Esophagus (tissue), 2 donors: Measurements from ENCODE around the gene CD19. TPM values are rescaled to one million over a fixed set of nuclear protein-coding genes. Genes with fewer than 3 reads are reported as not detected.

ENCODE experiments used
- H3K27ac ChIP-seq, 2 donors: one replicate each; pipeline ENCODE4 v1.5.1; 2013; ENCODE audit warnings: low read depth in 2 of 2, mild to moderate bottlenecking in 2 of 2, inconsistent platforms in 1 of 2, low read length in 1 of 2, moderate library complexity in 1 of 2
- H3K27me3 ChIP-seq, 2 donors: one replicate each; pipeline ENCODE4 v1.6.1; 2013; ENCODE audit warnings: low read length in 2 of 2, control low read depth in 1 of 2, mild to moderate bottlenecking in 1 of 2; ENCODE audit not compliant: insufficient read depth in 2 of 2, control insufficient read depth in 1 of 2
- H3K36me3 ChIP-seq, 2 donors: one replicate each; pipeline ENCODE4 v1.6.1; 2013; ENCODE audit warnings: low read length in 1 of 2; ENCODE audit not compliant: control insufficient read depth in 2 of 2, insufficient read depth in 2 of 2
- H3K4me1 ChIP-seq, 2 donors: one replicate each; pipeline ENCODE4 v1.6.1; 2013; ENCODE audit warnings: low read length in 1 of 2; ENCODE audit not compliant: control insufficient read depth in 2 of 2, insufficient read depth in 2 of 2
- H3K4me3 ChIP-seq, 2 donors: one replicate each; pipeline ENCODE4 v1.5.1; 2013; ENCODE audit warnings: low read length in 2 of 2, mild to moderate bottlenecking in 2 of 2, low read depth in 1 of 2, moderate library complexity in 1 of 2
- H3K9me3 ChIP-seq, 2 donors: one replicate each; pipeline ENCODE4 v1.6.1; 2013; ENCODE audit warnings: mild to moderate bottlenecking in 2 of 2, low read depth in 1 of 2, low read length in 1 of 2, moderate library complexity in 1 of 2; ENCODE audit not compliant: control insufficient read depth in 2 of 2, insufficient read depth in 1 of 2
- WGBS, 2 donors: extraction: QIAGEN DNeasy Blood & Tissue Kit; methylation state at CpG; one replicate each; pipeline ENCODE4 v1.1.7; 2013; 5-methylcytosine and 5-hydroxymethylcytosine counted together
- polyA plus RNA-seq, 2 donors: library from polyadenylated mRNA; stranded (reverse); fragments of 200-250 nt; gene quantifications; one replicate each; pipeline ENCODE4 v1.2.3, GENCODE V29; 2013
- donor health status: healthy with polysubstance abuse.
- donor health status: Bipolar disorder and iron deficiency.

CD19 gene
- polyA plus RNA-seq, 2 donors: 0.22 to 0.41 TPM

GRCh38 chr16:28897826-28898225 lies 33.9 kb upstream of the CD19 start:
- no peaks in the 10 kb centered on the region for H3K4me1 ChIP-seq
- H3K4me3 ChIP-seq: no peak overlapping the region
- no peaks in the 10 kb centered on the region for H3K27me3 ChIP-seq
- no peaks in the 10 kb centered on the region for H3K9me3 ChIP-seq
- H3K36me3 ChIP-seq: no peaks in the 10 kb centered on the region
- 80 to 81% methylated on average over 4 of the region's 4 CpGs for WGBS, 2 donors
- no peak overlapping the region for H3K27ac ChIP-seq

- Histone ChIP-seq H3K9me3 (no peaks in the 10 kb centered on the region), H3K4me1 (no peaks in the 10 kb centered on the region), H3K27ac (no peak overlapping the region), H3K36me3 (no peaks in the 10 kb centered on the region), H3K4me3 (no peak overlapping the region), H3K27me3 (no peaks in the 10 kb centered on the region)
- WGBS, 2 donors: 84 to 86% methylated on average over 15 of the region's 15 CpGs
These were observed 33.5 kb upstream of the CD19 start for GRCh38 chr16:28898266-28898665.

GRCh38 chr16:28898942-28899341 lies 32.8 kb upstream of the CD19 start:
- WGBS, 2 donors: 85% methylated on average over 4 of the region's 4 CpGs
- Histone ChIP-seq H3K4me1 (no peaks in the 10 kb centered on the region), H3K27me3 (no peaks in the 10 kb centered on the region), H3K9me3 (no peaks in the 10 kb centered on the region), H3K4me3 (no peak overlapping the region), H3K36me3 (no peaks in the 10 kb centered on the region), H3K27ac (no peak overlapping the region)

DNA sequence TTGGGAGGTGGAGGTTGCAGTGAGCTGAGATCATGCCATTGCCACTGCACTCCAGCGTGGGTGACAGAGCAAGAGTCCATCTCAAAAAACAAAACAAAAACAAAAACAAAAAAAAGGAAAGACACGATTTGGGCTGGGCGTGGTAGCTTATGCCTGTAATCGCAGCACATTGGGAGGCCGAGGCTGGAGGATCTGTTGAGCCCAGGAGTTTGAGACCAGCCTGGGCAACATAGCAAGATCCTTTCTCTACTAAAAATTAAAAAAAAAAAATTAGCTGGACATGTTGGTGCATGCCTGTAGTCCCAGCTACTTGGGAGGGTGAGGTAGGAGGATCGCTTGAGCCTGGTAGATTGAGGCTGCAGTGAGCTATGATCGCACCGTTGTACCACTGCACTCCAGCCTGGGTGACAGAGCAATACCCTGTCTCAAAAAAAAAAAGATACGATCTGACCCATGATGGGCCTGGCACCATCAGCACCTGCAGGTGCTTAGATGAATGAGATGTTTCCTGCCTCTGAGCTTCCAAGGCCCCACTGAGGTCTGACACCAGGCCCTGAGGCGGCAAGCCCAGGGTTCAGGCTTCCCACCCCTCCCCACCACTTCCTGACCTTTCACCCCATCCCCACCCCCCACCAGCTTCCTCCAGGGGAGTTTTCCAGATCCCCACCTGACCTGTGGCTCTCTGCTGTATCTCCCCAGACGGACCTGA lies 31.7 kb upstream of the CD19 start:
- 85 to 91% methylated on average over 11 of the region's 11 CpGs for WGBS, 2 donors

DNA sequence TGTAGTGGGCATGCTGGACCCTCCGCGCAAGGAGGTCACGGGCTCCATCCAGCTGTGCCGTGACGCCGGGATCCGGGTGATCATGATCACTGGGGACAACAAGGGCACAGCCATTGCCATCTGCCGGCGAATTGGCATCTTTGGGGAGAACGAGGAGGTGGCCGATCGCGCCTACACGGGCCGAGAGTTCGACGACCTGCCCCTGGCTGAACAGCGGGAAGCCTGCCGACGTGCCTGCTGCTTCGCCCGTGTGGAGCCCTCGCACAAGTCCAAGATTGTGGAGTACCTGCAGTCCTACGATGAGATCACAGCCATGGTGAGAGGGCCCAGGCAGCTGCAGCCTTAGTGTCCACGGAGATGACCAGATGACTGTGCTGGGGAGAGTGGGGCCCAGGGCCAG lies 31.2 kb upstream of the CD19 start:
- Histone ChIP-seq H3K36me3 (peaks cover 0 to 5% of the 10 kb centered on the region in 2 donors), H3K27ac (no peak overlapping the region), H3K4me3 (no peak overlapping the region), H3K9me3 (no peaks in the 10 kb centered on the region), H3K27me3 (no peaks in the 10 kb centered on the region), H3K4me1 (no peaks in the 10 kb centered on the region)
- WGBS, 2 donors: 91 to 94% methylated on average over 25 of the region's 25 CpGs

More for the DNA sequence above, 31.7 kb upstream of the CD19 start:
- Histone ChIP-seq H3K27me3 (no peaks in the 10 kb centered on the region), H3K4me1 (no peaks in the 10 kb centered on the region), H3K36me3 (peaks cover 0 to 3% of the 10 kb centered on the region in 2 donors), H3K27ac (no peak overlapping the region), H3K4me3 (no peak overlapping the region), H3K9me3 (no peaks in the 10 kb centered on the region)

GRCh38 chr16:28901862-28902261 lies 29.9 kb upstream of the CD19 start:
- no peaks in the 10 kb centered on the region for H3K27me3 ChIP-seq
- 82 to 88% methylated on average over 15 of the region's 15 CpGs for WGBS, 2 donors
- peaks cover 0 to 12% of the 10 kb centered on the region in 2 donors for H3K36me3 ChIP-seq
- H3K4me1 ChIP-seq: no peaks in the 10 kb centered on the region
- H3K9me3 ChIP-seq: no peaks in the 10 kb centered on the region
- H3K4me3 ChIP-seq: no peak overlapping the region
- H3K27ac ChIP-seq: no peak overlapping the region

DNA sequence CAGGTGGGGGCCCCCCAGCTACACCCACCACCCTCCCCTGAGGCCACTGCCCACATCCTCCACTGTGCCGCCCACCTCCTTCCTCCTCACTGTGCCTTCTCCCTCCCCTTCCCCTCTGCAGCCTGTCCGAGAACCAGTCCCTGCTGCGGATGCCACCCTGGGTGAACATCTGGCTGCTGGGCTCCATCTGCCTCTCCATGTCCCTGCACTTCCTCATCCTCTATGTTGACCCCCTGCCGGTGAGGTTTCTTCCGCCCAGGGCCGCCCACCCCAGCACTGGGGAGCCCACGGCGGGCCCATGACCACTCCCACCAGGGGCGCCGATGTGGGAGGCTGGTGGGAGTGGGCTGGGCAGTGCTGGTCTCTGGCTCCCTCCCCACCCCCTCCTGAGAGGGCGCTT lies 28.9 kb upstream of the CD19 start:
- Histone ChIP-seq H3K4me3 (no peak overlapping the region), H3K9me3 (no peaks in the 10 kb centered on the region), H3K36me3 (peaks cover 0 to 12% of the 10 kb centered on the region in 2 donors), H3K4me1 (no peaks in the 10 kb centered on the region), H3K27me3 (no peaks in the 10 kb centered on the region), H3K27ac (no peak overlapping the region)
- 60 to 66% methylated on average over 11 of the region's 11 CpGs for WGBS, 2 donors

DNA sequence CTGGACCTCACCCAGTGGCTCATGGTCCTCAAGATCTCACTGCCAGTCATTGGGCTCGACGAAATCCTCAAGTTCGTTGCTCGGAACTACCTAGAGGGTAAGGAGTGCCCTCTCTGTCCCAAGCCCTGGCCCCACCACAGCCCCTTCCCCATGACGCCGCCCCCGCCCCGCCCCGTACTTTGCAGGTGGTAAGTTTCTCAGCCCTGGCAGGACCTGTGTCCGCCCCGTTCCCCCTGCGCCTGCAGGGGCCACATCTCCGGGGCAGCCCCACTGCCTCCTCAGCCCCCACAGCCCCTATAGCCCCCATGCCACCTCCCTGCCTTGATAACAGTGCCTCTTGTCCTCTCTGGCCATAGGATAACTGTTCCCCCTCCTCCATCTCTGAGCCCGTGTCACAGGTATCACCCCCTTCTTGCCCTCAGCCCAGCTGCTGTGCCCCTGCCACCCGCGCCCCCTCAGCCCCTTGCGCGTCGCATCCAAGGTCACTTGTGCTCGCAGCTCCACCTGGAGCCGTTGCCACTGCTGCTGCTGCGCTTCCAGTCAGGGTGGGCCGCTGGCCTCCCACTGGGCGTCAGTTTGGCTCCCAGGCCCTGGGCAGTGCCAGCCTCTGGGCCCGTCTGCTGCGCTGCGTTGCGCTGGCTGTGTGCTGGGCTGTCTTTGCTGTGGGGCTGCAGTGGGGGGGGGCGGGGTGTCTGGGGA lies 28.3 kb upstream of the CD19 start:
- Histone ChIP-seq H3K9me3 (no peaks in the 10 kb centered on the region), H3K27ac (no peak overlapping the region), H3K36me3 (peaks cover 3 to 15% of the 10 kb centered on the region in 2 donors), H3K4me1 (no peaks in the 10 kb centered on the region), H3K27me3 (no peaks in the 10 kb centered on the region), H3K4me3 (no peak overlapping the region)
- 78 to 86% methylated on average over 29 of the region's 29 CpGs for WGBS, 2 donors

- H3K4me3 ChIP-seq: no peak overlapping the region
- H3K9me3 ChIP-seq: no peaks in the 10 kb centered on the region
- peaks cover 5 to 18% of the 10 kb centered on the region in 2 donors for H3K36me3 ChIP-seq
- H3K27ac ChIP-seq: no peak overlapping the region
- no peaks in the 10 kb centered on the region for H3K27me3 ChIP-seq
- H3K4me1 ChIP-seq: no peaks in the 10 kb centered on the region
- 84 to 90% methylated on average over 13 to 14 of the region's 14 CpGs for WGBS, 2 donors
These were observed 27.4 kb upstream of the CD19 start for GRCh38 chr16:28904363-28904762.

DNA sequence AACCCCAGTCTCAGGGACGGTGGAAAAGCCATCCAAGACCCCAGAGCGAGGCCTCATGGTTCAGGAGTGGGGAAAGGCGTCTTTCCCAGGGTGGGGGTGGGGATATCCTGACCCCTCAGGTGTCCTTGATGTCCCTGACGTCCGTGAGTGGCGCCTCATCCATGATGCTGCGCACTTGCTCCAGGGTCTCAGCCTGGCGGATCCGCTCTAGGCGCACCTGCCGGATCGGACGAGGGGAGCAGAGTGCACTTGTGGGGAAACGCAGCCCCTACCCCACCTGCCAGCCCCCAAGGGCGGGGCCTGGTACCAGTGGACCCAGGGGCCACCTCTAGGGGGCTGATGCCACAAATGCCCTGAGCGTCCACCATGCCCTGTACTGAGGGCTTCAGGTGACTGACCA lies 26.9 kb upstream of the CD19 start:
- H3K27me3 ChIP-seq: no peaks in the 10 kb centered on the region
- no peaks in the 10 kb centered on the region for H3K9me3 ChIP-seq
- 92 to 93% methylated on average over 16 of the region's 16 CpGs for WGBS, 2 donors
- peaks cover 5 to 19% of the 10 kb centered on the region in 2 donors for H3K36me3 ChIP-seq
- no peaks in the 10 kb centered on the region for H3K4me1 ChIP-seq
- no peak overlapping the region for H3K4me3 ChIP-seq
- no peak overlapping the region for H3K27ac ChIP-seq
